ENCODE results near the gene NSG1.

DNA sequence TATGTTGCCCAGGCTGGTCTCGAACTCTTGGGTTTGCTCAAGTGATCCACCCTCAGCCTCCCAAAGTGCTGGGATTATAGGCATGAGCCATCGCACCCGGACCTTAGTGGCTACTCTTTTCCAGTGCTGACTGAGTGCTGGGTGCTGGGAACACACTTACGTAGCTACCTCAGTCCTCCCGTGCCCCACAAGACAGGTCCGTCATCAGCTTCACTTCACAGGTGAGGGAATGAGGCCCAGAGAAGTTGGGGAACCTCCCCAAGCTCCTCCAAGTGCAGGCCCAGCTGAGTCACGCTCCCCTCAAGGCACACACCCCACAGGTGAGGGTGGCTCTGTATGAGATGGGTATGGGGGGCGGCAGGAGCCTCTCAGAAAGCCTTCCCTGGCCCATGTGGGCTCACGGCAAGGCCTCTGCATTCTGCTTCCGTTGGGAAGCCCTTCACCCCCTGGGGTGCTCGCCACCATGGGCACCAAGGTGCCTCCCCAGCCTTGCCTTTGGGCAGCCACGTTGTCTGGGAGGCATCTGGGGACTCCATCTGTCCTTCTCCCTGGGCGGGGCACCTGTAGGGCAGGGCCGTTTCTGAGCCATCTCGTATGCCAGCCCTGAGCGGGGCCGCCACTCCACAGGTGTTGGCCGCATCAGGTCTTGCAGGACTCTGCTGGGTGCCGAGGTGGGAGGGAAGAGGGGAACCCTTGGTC, 28.4 kb downstream of the NSG1 start:
- TF ChIP-seq, protein P1, sequence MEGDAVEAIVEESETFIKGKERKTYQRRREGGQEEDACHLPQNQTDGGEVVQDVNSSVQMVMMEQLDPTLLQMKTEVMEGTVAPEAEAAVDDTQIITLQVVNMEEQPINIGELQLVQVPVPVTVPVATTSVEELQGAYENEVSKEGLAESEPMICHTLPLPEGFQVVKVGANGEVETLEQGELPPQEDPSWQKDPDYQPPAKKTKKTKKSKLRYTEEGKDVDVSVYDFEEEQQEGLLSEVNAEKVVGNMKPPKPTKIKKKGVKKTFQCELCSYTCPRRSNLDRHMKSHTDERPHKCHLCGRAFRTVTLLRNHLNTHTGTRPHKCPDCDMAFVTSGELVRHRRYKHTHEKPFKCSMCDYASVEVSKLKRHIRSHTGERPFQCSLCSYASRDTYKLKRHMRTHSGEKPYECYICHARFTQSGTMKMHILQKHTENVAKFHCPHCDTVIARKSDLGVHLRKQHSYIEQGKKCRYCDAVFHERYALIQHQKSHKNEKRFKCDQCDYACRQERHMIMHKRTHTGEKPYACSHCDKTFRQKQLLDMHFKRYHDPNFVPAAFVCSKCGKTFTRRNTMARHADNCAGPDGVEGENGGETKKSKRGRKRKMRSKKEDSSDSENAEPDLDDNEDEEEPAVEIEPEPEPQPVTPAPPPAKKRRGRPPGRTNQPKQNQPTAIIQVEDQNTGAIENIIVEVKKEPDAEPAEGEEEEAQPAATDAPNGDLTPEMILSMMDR (IDR thresholded peaks at IDR 0.05) = no peak
- no peak for TF ChIP-seq EP300 (IDR thresholded peaks at IDR 0.05)
- TF ChIP-seq POLR2A (IDR thresholded peaks at IDR 0.05) = no peak
- no peak for TF ChIP-seq POLR2AphosphoS5 (IDR thresholded peaks at IDR 0.05)

All from upper lobe of left lung (tissue), 4 donors.